ENCODE data around the gene TSHZ2.

Gene TSHZ2

DNA sequence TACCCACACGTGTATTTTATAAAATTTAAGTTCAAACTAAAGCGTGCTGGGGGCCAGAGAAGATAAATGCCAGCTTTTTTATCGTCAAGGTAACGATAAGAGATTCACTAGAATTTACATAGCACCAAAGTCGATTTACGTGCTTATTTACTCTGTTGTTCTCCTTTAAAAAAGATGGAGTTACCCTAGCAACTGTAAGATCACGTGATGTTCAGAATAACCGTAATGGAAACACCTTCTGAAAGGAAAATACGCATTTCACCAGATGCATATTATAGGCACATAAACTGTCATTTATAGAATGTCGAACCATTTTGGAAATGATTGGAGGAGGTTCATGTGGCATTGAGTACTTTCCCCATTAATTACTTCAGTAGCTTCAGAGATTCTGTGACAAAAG lies 207.6 kb downstream of the TSHZ2 start:
- TF ChIP-seq, protein P1, sequence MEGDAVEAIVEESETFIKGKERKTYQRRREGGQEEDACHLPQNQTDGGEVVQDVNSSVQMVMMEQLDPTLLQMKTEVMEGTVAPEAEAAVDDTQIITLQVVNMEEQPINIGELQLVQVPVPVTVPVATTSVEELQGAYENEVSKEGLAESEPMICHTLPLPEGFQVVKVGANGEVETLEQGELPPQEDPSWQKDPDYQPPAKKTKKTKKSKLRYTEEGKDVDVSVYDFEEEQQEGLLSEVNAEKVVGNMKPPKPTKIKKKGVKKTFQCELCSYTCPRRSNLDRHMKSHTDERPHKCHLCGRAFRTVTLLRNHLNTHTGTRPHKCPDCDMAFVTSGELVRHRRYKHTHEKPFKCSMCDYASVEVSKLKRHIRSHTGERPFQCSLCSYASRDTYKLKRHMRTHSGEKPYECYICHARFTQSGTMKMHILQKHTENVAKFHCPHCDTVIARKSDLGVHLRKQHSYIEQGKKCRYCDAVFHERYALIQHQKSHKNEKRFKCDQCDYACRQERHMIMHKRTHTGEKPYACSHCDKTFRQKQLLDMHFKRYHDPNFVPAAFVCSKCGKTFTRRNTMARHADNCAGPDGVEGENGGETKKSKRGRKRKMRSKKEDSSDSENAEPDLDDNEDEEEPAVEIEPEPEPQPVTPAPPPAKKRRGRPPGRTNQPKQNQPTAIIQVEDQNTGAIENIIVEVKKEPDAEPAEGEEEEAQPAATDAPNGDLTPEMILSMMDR (IDR thresholded peaks at IDR 0.05), result no peak
- TF ChIP-seq ZFX (IDR thresholded peaks at IDR 0.05; ENCODE audit: borderline replicate concordance), result no peak
- H3K27ac ChIP-seq, result no peak overlapping the region

GRCh38 chr20:53180928-53181362 lies 208.8 kb downstream of the TSHZ2 start:
- no peak for TF ChIP-seq ZFX (IDR thresholded peaks at IDR 0.05; ENCODE audit: borderline replicate concordance)
- TF ChIP-seq, protein P1 (IDR thresholded peaks at IDR 0.05), result no peak
- H3K27ac ChIP-seq, result no peak overlapping the region

GRCh38 chr20:53181866-53182376 lies 209.8 kb downstream of the TSHZ2 start:
- no peak for TF ChIP-seq ZFX (IDR thresholded peaks at IDR 0.05; ENCODE audit: borderline replicate concordance)
- TF ChIP-seq, protein P1 (IDR thresholded peaks at IDR 0.05), result no peak
- no peak overlapping the region for H3K27ac ChIP-seq

DNA sequence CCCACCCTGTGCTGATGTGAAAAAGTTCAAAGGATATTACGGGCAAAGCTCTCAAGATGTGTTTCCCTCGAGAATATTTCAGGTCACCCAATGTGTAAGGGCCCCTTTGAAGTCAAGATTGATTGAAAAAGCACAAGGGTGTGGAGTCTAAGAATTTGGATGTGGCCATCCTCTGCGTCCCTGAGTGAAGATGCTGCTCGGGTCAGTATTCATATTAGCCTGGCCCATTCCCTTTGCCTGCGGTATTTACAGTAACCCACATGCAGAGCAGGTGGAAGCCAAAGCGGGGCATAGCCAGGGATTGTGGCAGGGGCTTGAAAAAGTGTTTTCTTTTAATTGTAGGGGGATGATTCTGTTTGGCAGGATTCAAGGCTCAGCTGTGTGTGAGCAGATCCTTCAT lies 211.0 kb downstream of the TSHZ2 start:
- TF ChIP-seq, protein P1 (IDR thresholded peaks at IDR 0.05), result no peak
- TF ChIP-seq ZFX (IDR thresholded peaks at IDR 0.05; ENCODE audit: borderline replicate concordance), result no peak
- H3K27ac ChIP-seq, result no peak overlapping the region

- no peak overlapping the region for H3K27ac ChIP-seq
- TF ChIP-seq, protein P1 (IDR thresholded peaks at IDR 0.05), result no peak
- no peak for TF ChIP-seq ZFX (IDR thresholded peaks at IDR 0.05; ENCODE audit: borderline replicate concordance)
These were observed 214.5 kb downstream of the TSHZ2 start for GRCh38 chr20:53186635-53187034.

DNA sequence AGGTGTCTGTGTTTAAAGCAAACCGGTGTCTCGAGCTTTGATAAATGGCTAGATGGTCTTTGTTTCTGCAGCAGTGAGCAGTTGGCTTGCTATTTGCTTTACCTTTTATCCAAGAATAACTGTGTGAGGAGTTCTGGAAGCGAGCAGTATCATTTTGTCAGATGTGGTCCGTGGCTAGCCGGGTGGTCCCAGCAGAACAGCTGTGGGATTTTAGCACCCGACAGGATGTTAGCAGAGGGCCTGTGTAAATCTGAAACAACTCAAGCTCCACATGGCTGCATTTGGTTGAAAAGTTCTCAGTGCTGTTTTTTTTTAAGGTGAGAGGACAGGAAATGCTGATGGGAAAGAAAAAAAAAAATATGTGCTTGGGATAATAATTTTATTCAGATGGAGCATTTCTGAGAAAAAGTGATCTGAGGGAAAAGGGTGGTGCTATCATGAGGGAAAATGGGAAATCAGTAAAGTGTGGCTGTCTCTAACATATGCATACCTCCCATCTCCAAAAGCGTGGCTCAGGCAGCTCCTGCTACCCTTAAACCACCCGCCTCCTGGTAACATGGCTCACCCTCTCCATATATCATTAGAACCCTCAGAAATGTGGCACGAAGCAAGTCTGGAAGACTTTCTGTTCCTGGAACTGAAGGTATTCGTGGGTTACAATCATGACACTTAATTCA lies 215.4 kb downstream of the TSHZ2 start:
- TF ChIP-seq, protein P1 (IDR thresholded peaks at IDR 0.05), result no peak
- no peak for TF ChIP-seq ZFX (IDR thresholded peaks at IDR 0.05; ENCODE audit: borderline replicate concordance)
- H3K27ac ChIP-seq, result no peak overlapping the region

DNA sequence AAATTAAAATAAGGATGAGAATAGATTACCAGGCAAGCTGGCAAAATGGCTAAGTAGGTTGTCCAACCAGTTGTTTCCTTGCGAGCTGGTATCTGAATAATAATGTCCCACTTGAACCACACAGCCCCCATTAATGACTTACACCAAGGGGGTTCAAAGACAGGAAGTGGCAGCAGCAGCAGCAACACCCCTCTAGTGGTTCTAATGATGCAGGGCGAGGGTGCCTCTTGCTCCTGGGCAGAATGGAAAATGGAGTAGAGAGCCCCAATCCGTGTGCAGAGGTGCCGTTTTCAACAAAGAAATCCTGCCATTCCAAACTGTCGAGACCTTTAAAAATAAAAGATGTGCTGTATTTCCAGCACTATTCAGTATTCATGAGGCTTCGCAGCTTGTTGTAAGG lies 218.1 kb downstream of the TSHZ2 start:
- no peak overlapping the region for H3K27ac ChIP-seq
- TF ChIP-seq ZFX (IDR thresholded peaks at IDR 0.05; ENCODE audit: borderline replicate concordance), result no peak
- TF ChIP-seq, protein P1 (IDR thresholded peaks at IDR 0.05), result no peak
